Epithelial cell of prostate (primary cell): Measurements from ENCODE around the gene LEF1.

Experiments
- DNase-seq: peaks from one replicate; pipeline ENCODE4 v3.0.0-alpha.2; 2011; ENCODE audit warnings: low read depth, low spot score
- H3K27ac ChIP-seq: fragments of 450-650 bp; 2 replicates; pipeline ENCODE4 v1.5.1; 2017; ENCODE audit warnings: mild to moderate bottlenecking

The LEF1 gene

GRCh38 chr4:108168671-108169523 lies at the start of gene LEF1:
TSS of gene LEF1 (minus strand) at chr4:108168932. CDS start at chr4:108167767, 1,165 bp downstream.
- no peak within 1 kb of the TSS for H3K27ac ChIP-seq
- DNase-seq: peak; percentile 14

GRCh38 chr4:108216510-108216909 lies 47.8 kb upstream of the LEF1 start:
- no peak overlapping the region for H3K27ac ChIP-seq
- DNase-seq: no peak

GRCh38 chr4:108215055-108215454 lies 46.3 kb upstream of the LEF1 start:
- DNase-seq: no peak
- no peak overlapping the region for H3K27ac ChIP-seq

DNA sequence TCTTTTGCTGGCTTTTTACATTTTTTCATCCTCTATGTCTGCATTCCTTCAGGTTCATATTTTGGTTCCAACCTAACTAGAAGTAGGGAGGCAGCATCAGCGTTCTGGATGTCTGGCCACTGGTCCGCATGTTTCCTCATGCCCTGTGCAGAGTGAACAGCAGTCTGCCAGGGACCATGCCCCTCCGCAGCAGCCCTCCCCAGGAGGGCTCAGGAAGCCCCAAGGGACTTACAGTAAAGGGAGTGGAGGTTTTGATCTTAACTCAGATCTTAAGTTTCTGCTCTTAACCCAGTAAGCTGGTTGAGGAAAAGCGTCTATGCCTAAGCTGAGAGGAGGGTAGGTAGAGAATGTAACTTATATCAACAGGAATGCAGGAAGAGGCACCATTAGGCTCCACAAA lies 45.0 kb upstream of the LEF1 start:
- no peak overlapping the region for H3K27ac ChIP-seq
- DNase-seq: no peak

GRCh38 chr4:108213308-108213707 lies 44.6 kb upstream of the LEF1 start:
- no peak for DNase-seq
- no peak overlapping the region for H3K27ac ChIP-seq

GRCh38 chr4:108210989-108211835 lies 42.5 kb upstream of the LEF1 start:
- peak; percentile 44 for DNase-seq

DNA sequence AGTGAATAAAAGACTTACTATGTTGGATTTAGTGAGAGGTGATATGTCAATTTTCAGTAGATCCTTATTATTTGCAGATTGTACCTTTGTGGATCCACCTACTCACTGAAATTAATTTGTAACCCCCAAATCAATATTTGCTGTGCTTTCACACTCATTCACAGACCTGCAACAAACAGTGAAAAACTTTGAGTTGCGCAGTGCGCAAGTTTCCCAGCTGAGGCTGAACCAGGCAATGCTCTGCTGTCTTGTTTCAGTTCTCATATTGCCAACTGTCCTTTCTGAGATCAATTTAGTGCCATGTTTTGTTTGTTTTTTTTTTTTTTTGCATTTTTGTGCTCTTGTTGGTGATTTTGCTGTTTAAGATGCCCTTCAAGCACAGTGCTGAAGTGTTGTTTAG lies 40.8 kb upstream of the LEF1 start:
- no peak overlapping the region for H3K27ac ChIP-seq
- no peak for DNase-seq

More at GRCh38 chr4:108210989-108211835, 42.5 kb upstream of the LEF1 start:
- no peak overlapping the region for H3K27ac ChIP-seq

GRCh38 chr4:108205859-108206258 lies 37.1 kb upstream of the LEF1 start:
- H3K27ac ChIP-seq: no peak overlapping the region
- no peak for DNase-seq

GRCh38 chr4:108204518-108204917 lies 35.8 kb upstream of the LEF1 start:
- no peak overlapping the region for H3K27ac ChIP-seq
- no peak for DNase-seq

- DNase-seq: no peak
- no peak overlapping the region for H3K27ac ChIP-seq
Measured at GRCh38 chr4:108203377-108203776, 34.6 kb upstream of the LEF1 start.

DNA sequence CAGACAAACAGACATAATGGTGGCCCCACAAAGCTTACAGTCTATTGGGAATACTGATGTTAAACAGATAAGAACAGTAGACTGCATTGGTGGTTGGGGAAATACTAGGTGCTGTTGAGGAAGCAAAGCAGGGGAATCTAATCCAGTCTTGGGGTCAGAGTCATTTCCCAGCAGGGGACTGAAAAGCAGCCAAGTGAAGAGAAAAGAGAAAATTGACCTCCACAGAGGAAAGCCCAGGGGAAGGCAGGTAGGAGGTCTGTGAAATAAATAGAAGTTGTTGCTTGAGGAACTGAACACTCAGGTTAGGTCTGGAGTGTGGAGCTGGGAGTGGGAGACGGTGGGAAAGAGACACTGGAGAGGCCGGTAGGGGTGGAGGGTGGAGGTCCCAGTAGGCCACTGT lies 33.0 kb upstream of the LEF1 start:
- no peak overlapping the region for H3K27ac ChIP-seq

DNA sequence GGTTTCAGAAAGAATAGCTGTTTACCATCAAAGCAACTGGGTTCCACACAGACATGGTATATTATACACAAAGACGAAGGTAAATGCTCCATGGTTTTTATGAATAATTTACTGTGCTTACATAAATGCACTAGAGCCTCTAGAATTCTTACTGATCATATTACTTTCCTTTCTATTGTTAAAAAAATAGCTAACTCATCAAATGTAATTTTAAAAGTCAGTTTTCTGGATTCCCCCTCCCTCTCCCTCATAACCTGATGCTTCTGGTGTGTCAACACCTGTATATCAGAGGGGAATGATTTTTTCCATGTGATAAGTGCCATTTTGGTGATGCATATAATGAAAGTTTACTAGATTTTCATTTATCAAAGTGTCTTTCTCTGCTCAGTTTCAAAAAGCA lies 31.1 kb upstream of the LEF1 start:
- no peak overlapping the region for H3K27ac ChIP-seq
- DNase-seq: no peak

More for the DNA sequence above, 33.0 kb upstream of the LEF1 start:
- DNase-seq: no peak

DNA sequence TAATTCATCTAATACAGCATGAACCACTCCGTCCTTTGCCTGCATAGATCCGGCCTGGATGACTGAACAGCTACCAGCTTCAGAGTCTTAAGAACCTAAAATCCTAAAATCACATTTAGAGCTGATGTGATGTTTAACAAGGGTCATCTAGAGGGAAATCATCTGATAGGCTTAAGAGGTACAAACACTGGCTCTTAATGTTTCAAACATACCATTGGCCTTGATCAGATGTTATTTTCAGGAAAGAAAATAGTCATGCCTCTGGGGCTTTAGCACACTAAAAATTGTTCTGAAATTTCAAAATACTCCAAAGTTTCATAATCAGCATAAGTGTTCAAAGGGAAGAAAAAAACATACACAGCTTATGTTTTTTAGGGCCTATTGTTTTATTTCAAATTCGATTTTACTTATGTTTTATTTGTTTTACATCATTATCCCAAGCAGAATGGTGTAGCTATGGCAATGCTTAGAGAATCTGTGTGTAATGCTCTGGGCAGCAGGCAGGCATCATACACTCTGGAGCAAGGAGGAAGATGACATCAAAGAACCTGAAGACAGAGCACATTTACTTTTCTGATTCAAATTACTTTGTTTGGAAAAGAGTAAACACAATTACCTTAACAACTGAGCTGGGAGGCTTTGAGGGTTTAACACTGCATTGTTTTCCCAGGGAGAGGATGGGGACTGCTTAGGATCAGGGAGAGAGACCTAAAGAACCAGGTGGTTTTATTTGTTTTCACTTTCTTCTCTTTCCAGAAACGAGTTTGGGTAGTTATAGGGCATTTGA lies 25.3 kb upstream of the LEF1 start:
- DNase-seq: no peak
- no peak overlapping the region for H3K27ac ChIP-seq

- no peak overlapping the region for H3K27ac ChIP-seq
- DNase-seq: no peak
Measured at GRCh38 chr4:108192935-108193334, 24.2 kb upstream of the LEF1 start.

- DNase-seq: no peak
Measured at GRCh38 chr4:108192056-108192455, 23.3 kb upstream of the LEF1 start.

GRCh38 chr4:108191269-108191914 lies 22.7 kb upstream of the LEF1 start:
- DNase-seq: no peak

More at GRCh38 chr4:108192056-108192455, 23.3 kb upstream of the LEF1 start:
- no peak overlapping the region for H3K27ac ChIP-seq

DNA sequence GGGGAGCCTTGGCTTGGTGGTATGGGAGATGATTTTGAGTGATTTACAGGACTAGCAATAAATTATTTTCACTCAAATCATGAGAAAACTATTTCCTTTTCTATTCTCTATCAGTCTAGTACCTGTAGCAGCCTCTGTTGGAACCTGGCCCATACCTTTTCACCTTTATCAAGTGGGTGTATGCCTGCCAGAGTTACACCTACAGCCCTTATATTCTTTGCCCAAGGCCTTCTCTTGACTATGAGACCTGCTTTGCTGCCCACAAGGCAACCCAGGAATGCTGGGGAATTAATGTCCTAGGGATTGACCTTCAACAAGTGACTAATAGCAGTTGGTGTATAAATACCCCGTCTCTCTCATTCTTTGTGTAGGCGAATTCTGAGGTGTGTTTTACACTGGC lies 20.0 kb upstream of the LEF1 start:
- H3K27ac ChIP-seq: no peak overlapping the region
- no peak for DNase-seq

More at GRCh38 chr4:108191269-108191914, 22.7 kb upstream of the LEF1 start:
- no peak overlapping the region for H3K27ac ChIP-seq

DNA sequence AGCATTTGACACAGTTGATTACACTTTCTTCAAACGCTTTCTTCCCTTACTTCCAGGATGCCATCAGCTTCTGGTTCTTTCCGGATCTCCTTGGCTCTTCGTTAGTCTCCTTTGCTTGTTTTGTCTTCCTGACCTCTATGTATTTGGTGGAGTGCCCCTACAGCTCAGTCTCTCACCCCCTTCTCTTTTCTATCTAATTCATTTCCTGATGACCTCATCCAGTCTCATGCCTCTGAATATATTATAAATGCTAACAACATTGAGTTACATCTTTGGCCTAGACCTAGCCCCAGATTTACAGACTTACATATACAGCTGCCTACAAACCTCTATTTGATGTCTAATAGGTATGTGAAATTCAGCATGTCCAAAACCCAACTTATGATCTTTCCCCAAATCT lies 16.5 kb upstream of the LEF1 start:
- H3K27ac ChIP-seq: no peak overlapping the region
- no peak for DNase-seq

DNA sequence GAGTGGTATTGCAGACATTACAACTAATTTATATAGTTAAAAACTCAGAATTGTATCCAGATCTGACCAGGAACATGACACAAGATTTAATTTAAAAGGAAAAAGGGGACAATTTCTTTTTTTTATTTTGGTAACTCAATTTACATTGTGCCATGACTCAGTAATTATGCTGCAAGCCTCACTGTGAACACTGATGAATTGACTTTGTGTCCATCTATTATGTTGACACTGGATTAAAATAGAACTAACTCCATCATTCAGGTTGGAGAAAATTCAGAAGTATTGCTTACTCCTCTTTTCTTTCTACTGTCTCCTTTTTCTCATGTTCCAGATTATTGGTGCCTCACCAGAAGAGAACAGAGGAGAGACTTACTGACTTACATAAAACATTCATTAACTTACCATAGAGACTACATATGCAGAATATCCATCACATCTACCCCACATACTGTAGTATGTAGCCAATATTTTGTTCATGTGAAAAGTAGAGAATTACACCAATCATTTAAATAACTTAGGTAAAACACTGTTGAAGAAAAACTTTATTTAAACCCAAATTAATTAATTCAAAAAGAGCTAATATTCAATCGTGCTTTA lies 15.8 kb upstream of the LEF1 start:
- H3K27ac ChIP-seq: no peak overlapping the region
- DNase-seq: no peak

GRCh38 chr4:108181704-108182103 lies 13.0 kb upstream of the LEF1 start:
- H3K27ac ChIP-seq: no peak overlapping the region
- no peak for DNase-seq
